ENCODE measurements around the gene NUDT8. TPM values are rescaled to one million over a fixed set of nuclear protein-coding genes. Genes with fewer than 3 reads are reported as not detected.

NUDT8 gene
- total and polyA plus RNA-seq, 2 experiments from 2014 or later = 5.0 to 15.1 TPM

GRCh38 chr11:67583247-67584204 lies 46.2 kb downstream of the NUDT8 start, which contains the start of gene GSTP1:
Gene GSTP1, plus strand, starts transcription at chr11:67583812. Its CDS starts 32 bp downstream, at chr11:67583844.
- H3K4me2 ChIP-seq = peak within 1 kb of the TSS; percentile 95
- peak within 1 kb of the TSS; percentile 80; the same call in 1 of the 2 replicates for H3K27ac ChIP-seq (ENCODE audit: low read depth)
- peaks cover 58% of the 10 kb centered on the region for H3K4me1 Mint-ChIP-seq
- ATAC-seq (peak; percentile 87), DNase-seq (ENCODE audit: low spot score) (peak; percentile 90)
- H3K9me2 ChIP-seq (ENCODE audit: insufficient read depth) = no peaks in the 10 kb centered on the region
- H3K36me3 ChIP-seq (ENCODE audit: insufficient read depth) = peaks cover 11% of the 10 kb centered on the region; the same call in 1 of the 2 replicates
- H3K36me3 Mint-ChIP-seq (ENCODE audit: low read depth) = peaks cover 42% of the 10 kb centered on the region
- H3K4me1 ChIP-seq (ENCODE audit: insufficient read depth) = peaks cover 39% of the 10 kb centered on the region
- H3K4me3 ChIP-seq = peak within 1 kb of the TSS; percentile 88
- H3K4me3 Mint-ChIP-seq = peak within 1 kb of the TSS; percentile 96
- H3F3A ChIP-seq (replicated peaks; ENCODE audit: low read depth) = peaks cover 20% of the 10 kb centered on the region
- no peaks in the 10 kb centered on the region for H3K27me3 ChIP-seq (ENCODE audit: insufficient read depth)
- H3K9me3 Mint-ChIP-seq = peaks cover 2% of the 10 kb centered on the region; the same call in 2 of the 3 replicates
- H3K27me3 Mint-ChIP-seq (ENCODE audit: insufficient read depth, low read depth, poor library complexity) = peaks cover 29% of the 10 kb centered on the region
- peaks cover 17% of the 10 kb centered on the region; the same call in 1 of the 2 replicates for H4K20me1 ChIP-seq (replicated peaks; ENCODE audit: insufficient read depth)
- peak within 1 kb of the TSS; percentile 99 for H3K27ac Mint-ChIP-seq
- no peak within 1 kb of the TSS for H2AFZ ChIP-seq
- TF ChIP-seq EZH2 (IDR thresholded peaks at IDR 0.05; ENCODE audit: low read depth, unreplicated experiment) (no peak), JUNB (IDR thresholded peaks at IDR 0.05; ENCODE audit: unreplicated experiment) (no peak), ZNF114 (CRISPR knock-in tag; IDR thresholded peaks at IDR 0.05) (no peak), POLR2AphosphoS5 (IDR thresholded peaks at IDR 0.05; ENCODE audit: low read depth) (peak; percentile 97), ZNF331 (CRISPR knock-in tag; IDR thresholded peaks at IDR 0.05; ENCODE audit: low read depth) (no peak), EZH2phosphoT487 (IDR thresholded peaks at IDR 0.05; ENCODE audit: unreplicated experiment) (no peak), CTCF (conservative IDR thresholded peaks at IDR 0.05; ENCODE audit: low read depth in 2 of 2) (peak; percentile 55 to 69), REST (IDR thresholded peaks at IDR 0.05; ENCODE audit: unreplicated experiment) (no peak), STAT1 (IDR thresholded peaks at IDR 0.05; ENCODE audit: unreplicated experiment) (no peak), ZNF462 (CRISPR knock-in tag; IDR thresholded peaks at IDR 0.05) (no peak), CREB1 (CRISPR knock-in tag; IDR thresholded peaks at IDR 0.05; ENCODE audit: low read depth) (no peak; the same call in none of the 2 replicates), NANOG (IDR thresholded peaks at IDR 0.05; ENCODE audit: borderline replicate concordance) (no peak)
- TF ChIP-seq, protein P1, sequence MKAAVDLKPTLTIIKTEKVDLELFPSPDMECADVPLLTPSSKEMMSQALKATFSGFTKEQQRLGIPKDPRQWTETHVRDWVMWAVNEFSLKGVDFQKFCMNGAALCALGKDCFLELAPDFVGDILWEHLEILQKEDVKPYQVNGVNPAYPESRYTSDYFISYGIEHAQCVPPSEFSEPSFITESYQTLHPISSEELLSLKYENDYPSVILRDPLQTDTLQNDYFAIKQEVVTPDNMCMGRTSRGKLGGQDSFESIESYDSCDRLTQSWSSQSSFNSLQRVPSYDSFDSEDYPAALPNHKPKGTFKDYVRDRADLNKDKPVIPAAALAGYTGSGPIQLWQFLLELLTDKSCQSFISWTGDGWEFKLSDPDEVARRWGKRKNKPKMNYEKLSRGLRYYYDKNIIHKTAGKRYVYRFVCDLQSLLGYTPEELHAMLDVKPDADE (IDR thresholded peaks at IDR 0.05) = no peak
- H3K79me2 ChIP-seq (replicated peaks; ENCODE audit: insufficient read depth) = peaks cover 27% of the 10 kb centered on the region

Data from GM23338 (cell line).